Measurements from ENCODE around the gene TMEM204.
A peak's percentile ranks its signal among the peaks of the same experiment; 100 is the strongest.

TMEM204 gene

DNA sequence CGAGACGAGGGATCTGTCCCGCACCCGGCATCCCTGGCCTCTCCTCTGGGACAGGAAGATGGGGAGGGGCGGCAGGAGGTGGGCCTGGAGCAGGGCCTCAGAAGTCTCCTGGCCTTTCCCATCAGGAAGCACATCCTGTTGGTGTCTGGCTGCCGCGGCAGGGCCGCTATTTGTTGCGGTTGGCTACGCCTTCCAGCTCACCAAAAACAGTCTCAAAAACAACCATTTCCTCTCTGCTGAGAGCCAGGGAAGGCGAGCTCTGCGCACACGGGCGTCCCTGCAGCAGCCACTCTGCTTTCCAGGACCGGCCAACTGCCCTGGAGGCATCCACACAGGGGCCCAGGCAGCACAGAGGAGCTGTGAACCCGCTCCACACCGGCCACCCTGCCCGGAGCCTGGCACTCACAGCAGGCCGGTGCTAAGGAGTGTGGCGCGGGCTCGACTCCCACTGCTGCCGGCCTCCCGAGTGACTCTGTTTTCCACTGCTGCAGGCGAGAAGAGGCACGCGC is at the start of gene TMEM204:
Gene TMEM204, plus strand, starts transcription at position 224 of the 509 bp plus-strand sequence. CDS start 610 bp downstream, outside the sequence.
- DNase-seq, result peak in 1 of 3 donors; percentile 7

DNA sequence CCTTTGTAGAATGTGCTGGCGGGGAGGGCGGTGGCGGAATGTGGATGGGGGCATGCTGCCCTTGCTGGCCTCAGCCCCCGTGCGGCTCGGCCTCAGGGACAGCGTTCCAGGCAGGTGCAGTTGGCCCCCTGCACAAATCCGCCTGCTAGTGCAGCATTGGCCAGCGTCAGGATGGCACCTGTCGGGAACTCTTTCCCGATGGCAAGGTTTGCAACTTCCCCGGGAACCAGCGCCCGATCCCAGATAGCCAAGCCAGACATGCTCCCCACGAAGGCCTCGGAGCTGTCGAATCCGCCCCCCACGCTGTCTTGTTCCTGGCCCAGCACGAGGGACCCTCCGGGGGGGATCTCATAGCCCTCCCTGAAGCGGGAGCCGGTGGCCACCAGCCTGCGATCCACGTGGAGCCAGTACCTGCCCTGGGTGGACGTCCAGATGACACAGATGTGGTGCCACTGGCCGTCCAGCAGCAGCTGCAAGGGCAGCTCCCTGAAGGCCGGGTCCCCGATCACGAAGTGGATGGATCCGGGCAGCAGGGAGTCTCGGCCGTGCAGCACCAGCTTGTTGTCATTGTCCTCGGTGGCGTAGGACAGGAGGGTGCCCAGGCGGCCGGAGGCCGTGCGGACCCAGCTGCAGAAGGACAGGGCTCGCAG is 47.5 kb upstream of the TMEM204 start:
- no peak for DNase-seq

- no peak for DNase-seq
Observed at GRCh38 chr16:1486551-1487390, 46.7 kb upstream of the TMEM204 start.

DNA sequence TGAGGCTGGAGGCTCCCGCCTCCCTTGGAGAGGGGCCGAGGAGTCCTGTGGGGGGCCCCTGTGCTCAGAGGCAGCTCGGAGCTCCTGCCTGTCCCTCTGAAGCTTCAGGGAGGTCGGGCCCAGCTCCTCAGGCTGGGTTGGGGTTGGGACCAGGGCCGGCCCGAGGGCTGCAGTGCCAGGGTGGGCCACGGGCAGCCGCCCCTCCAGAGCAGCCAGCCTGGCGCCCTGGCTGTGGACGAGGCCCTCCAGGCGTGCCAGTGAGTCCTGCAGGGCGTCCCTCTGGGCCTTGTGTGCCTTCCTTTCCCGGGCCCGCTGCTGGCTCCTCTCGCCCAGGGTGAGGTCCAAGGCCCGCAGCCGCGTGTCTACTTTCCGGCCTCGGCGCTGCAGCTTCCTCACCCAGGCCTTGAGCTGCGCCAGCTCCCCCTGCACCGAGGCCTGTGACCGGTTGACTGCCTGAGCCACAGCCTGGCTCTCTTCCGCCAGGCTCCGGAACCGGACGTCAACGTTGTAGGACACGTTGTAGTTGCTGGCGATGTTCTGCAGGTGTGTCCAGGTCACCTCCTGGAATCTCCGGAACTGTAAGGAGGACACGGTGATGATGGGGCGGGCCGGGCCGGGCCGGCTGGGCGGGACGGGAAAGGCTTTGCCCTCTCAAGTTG is 45.9 kb upstream of the TMEM204 start:
- no peak for DNase-seq

GRCh38 chr16:1488054-1488601 is 45.3 kb upstream of the TMEM204 start:
- DNase-seq, result no peak

DNA sequence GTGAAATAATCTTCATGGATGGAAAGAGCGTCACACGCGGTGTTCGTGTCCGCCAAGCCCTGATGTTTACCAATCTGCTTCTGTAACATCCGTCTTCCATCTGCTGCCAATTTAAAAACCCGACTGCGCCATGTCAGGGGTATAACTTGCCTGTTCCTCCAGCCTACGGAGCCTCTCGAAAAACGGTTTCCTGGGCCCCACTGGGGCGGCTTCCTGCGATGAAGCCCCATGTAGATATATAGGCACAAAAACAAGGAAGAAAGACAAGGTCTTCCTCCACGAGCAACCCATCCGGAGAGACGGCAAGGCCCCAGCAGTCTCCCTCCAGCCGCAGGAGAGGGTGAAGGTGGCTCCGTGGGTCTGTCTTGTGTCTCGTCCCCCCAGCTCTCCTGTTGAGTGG is 44.8 kb upstream of the TMEM204 start, which contains the start of gene PTX4:
Gene PTX4, minus strand, starts transcription at position 326 of the 400 bp plus-strand sequence. Its CDS starts 35 bp downstream, at position 291.
- no peak for DNase-seq

DNA sequence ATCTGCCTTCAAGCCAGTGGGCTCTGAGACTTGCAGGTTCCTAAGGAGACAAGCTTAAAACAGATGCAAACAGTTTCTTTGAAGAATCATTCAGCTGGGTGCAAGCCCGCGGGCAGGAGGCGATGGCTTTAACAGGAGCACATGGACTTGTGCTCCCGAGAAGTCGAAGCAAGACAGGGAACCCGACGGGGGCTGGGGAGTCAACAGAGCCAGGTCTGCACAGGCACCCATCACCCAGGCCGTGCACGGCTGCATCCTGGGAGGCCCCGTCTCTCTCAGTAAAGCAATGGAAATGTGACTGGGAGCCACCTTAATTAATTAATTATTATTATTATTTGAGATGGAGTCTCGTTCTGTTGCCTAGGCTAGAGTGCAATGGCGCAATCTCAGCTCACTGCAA is 44.4 kb upstream of the TMEM204 start:
- DNase-seq, result no peak

DNA sequence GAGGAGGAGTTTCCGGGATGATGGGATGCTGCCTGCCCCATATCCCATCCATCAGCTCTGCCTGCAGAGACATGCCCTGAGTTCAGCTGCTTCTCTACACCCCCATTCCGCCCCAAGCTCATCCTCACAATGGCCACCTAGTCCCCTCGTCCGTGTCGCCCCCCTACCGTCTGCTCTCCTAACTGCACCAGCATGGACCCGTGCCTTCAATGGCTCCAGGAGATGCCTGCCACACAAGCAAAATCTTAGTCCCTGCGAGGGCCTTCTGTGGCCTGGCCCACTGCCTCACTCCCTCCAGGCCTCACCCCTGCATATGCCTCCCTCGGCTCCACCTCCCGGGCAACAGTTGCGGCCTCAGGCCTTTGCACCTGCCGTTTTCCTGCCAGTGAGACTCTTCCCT is 42.1 kb upstream of the TMEM204 start:
- no peak for DNase-seq

DNA sequence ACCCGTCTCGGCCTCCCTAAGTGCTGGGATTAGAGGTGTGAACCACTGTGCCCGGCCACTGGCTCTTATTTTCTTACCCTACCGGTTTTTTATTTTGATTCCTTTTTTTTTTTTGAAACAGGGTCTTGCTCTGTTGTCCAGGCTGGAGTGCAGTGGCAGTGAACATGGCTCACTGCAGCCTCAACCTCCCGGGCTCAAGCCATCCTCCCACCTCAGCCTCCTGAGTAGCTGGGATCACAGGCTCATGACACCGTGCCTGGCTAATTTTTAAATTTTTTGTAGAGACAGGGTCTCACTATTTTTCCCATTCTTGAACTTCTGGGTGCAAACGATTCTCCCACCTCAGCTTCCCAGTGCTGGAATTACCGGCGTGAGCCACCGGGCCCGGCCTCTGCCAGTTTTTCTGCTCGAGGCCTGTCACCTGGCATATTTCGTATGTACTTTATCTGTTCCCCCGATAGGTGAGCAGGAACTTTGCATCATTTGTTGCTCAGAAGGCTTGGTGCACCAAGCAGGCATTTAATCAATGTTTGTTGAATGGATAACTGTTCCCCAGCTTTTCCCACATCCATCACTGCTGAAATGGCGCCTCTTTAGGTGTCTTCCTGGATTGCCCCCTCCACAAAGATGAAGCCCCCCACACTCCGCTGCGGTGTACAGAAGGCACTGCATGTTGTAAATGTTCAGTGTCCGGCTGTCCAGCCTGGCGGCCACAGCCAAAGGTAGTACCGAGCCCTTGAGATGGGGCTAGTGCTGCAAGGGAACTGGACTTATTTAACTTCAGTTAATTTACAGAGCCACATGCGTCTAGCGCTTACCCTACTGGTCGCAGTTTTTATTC is 41.2 kb upstream of the TMEM204 start:
- no peak for DNase-seq

DNA sequence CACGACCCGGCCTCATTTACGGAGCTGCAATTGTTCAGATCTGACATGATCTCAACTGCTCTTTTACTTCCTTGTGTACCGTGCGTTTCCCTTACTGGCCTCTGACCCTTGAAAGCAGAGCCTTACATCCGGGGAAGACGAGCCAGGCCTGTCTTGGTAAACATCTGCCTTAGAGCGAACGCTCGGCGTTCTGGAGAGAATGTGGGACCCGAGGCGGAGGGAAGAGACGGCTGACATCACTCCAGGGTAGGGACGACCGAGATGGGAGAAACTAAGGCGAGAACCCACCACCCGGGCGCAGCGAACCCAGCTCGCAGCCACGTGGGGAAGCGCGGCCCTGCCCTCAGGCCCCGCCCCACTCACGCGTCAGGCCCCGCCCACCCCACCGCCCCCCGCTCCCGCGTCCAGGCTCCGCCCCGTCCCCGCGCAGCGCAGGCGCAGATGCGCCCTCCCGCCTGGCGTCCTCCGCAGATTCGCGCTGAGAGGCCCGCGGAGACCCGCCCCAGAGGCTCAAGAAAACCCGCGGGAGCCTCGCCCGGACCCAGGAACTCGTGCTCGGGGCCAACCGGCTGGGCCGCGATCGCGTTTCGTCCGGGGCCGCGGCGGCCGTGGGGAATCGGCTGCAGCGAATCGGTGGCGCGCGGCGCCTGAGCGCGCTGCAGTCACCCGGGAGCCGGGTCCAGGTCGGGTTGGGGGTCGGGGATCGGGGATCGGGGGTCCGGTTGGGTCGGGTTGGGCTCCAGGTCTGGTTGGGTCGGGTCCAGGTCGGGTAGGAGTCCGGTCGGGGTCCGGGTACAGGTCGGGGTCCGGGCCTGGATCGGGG is 40.3 kb upstream of the TMEM204 start, which contains the start of gene TELO2:
Gene TELO2, plus strand, starts transcription at position 438 of the 823 bp plus-strand sequence. CDS start 922 bp downstream, outside the sequence.
- peak; percentile 87 to 97 (median 93) for DNase-seq

GRCh38 chr16:1493746-1494094 is 39.7 kb upstream of the TMEM204 start:
- DNase-seq, result peak; percentile 29 to 48 (median 31)

DNA sequence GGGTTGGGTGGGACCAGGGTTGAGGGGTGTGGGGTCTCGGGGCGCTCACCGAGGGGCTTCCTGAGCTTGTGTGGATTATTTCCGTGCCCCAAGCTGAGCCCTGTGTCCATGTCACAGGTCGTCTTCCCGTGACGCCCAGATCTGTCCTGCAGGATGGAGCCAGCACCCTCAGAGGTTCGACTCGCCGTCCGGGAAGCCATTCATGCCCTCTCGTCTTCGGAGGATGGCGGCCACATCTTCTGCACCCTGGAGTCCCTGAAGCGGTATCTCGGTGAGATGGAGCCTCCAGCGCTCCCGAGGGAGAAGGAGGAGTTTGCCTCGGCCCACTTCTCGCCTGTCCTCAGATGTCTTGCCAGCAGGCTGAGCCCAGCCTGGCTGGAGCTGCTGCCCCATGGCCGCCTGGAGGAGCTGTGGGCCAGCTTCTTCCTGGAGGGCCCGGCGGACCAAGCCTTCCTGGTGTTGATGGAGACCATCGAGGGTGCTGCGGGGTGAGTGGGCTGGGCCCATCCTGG is 39.3 kb upstream of the TMEM204 start:
- peak in 1 of 3 donors; percentile 20 for DNase-seq

- no peak for DNase-seq
Observed at GRCh38 chr16:1494711-1495110, 38.8 kb upstream of the TMEM204 start.

- DNase-seq, result no peak
Observed at GRCh38 chr16:1495211-1495888, 38.1 kb upstream of the TMEM204 start.

DNA sequence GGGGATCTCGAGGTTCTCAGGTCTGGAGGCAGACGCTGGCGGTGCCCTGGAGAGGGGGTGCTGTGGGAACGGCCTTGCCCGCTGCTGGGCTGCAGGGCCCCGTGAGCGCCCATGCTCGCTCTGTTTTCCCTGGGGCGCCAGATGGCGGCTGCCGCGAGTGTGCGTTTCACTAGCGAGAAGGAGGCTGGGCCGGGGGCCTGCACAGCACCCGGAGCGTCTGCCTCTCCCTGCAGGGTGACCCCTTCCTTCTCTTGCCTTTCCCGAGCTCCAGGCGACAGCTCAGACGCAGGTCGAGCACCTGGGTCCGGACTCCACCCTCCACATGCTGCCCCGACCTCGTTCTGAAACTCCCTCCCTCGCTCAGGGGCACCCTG is 37.6 kb upstream of the TMEM204 start:
- no peak for DNase-seq

DNA sequence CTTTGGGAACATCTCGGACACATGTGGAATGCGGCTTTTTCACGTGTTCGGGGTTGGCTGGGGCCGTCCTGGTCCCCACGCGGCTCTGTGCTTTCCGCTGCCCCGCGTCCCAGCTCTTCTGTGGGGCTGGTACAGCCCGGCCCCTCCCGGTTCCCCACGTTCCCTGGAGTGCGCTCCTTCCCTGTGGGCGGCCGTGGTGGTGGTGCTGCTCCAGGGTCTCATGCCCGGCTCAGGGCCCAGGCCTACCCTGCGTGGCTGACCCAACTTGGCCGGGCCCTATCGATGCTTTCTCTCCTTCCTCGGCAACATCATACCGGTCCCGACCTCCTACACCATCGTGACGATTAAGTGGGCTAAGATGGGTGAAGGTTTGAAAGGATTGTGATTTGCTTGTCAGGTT is 37.0 kb upstream of the TMEM204 start:
- no peak for DNase-seq

- DNase-seq, result no peak
Observed at GRCh38 chr16:1497014-1497598, 36.4 kb upstream of the TMEM204 start.

DNA sequence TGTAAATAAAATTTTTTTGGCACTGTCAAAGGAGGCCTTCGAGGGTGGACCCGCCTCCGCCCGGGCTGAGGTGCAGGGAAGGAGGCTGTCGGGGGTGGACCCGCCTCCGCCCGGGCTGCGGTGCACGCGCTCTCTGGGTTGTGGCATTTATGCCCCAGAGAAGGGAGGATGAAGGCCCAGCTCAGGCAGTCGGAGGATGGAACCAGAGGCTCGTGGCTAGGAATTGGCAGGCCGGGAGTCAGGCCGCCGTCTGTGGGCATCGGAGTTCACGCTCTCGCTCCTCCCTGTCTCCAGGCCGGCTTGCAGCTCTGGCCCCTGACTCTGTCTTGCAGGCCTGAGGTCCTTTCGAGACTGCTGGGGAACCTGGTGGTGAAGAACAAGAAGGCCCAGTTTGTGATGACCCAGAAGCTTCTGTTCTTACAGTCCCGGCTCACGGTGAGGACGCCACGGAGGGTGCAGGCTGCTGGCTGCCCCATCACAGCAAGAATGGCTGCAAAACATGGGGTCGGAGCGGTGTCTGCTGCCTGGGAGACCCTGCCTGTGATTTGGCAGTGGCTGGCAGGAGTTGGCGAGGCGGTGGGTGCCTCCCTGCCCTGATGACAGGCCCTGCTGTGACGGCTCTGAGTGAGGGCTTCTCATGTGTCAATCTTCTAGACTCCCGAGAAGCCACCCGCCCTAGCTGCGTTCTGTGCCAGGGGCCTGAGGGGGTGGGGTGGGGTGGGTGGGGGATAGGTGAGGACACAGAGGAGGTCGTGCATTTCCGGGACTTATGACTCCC is 34.4 kb upstream of the TMEM204 start:
- DNase-seq, result no peak
